OCI-LY1 (cell line): ENCODE results near the gene CITED2.
A peak's percentile ranks its signal among the peaks of the same experiment; 100 is the strongest.

ENCODE experiments used
- H2AFZ ChIP-seq: fragments of 200-600 bp; sonication (generic), shearing (Covaris generic); 2 replicates; pipeline ENCODE4 v1.6.0; 2014; ENCODE audit warnings: antibody characterized with exemption, mild to moderate bottlenecking, low read length
- H3F3A ChIP-seq: fragments of 200-600 bp; sonication (generic), shearing (Covaris generic); 2 replicates; pipeline ENCODE4 v1.6.0; 2014; ENCODE audit warnings: mild to moderate bottlenecking, antibody characterized with exemption, low read length, moderate library complexity; ENCODE audit not compliant: insufficient read depth
- H3K27ac ChIP-seq: fragments of 200-600 bp; sonication (generic); 2 replicates; pipeline ENCODE4 v1.5.1; 2014; ENCODE audit warnings: low read length, mixed run types, mild to moderate bottlenecking, low read depth; ENCODE audit not compliant: poor library complexity, severe bottlenecking
- H3K27me3 ChIP-seq: fragments of 200-600 bp; sonication (generic); 2 replicates; pipeline ENCODE4 v1.6.0; 2014; ENCODE audit warnings: antibody characterized with exemption, mild to moderate bottlenecking, low read length, moderate library complexity; ENCODE audit not compliant: insufficient read depth
- H3K36me3 ChIP-seq: fragments of 200-600 bp; sonication (generic); 2 replicates; pipeline ENCODE4 v1.6.1; 2014; ENCODE audit warnings: mild to moderate bottlenecking, antibody characterized with exemption, low read length, moderate library complexity, mixed read lengths; ENCODE audit not compliant: insufficient read depth
- H3K4me1 ChIP-seq: fragments of 200-600 bp; sonication (generic); 2 replicates; pipeline ENCODE4 v1.5.1; 2014; ENCODE audit warnings: mild to moderate bottlenecking, low read length, moderate library complexity; ENCODE audit not compliant: insufficient read depth, severe bottlenecking
- H3K4me2 ChIP-seq: fragments of 200-600 bp; sonication (generic), shearing (Covaris generic); 2 replicates; pipeline ENCODE4 v1.6.1; 2014; ENCODE audit warnings: low read length
- H3K4me3 ChIP-seq: fragments of 200-600 bp; sonication (generic); 2 replicates; pipeline ENCODE4 v1.5.1; 2014; ENCODE audit warnings: low read length, low read depth, mild to moderate bottlenecking, mixed read lengths; ENCODE audit not compliant: poor library complexity, severe bottlenecking
- H3K79me2 ChIP-seq: fragments of 200-600 bp; shearing (Covaris generic); 2 replicates; pipeline ENCODE4 v1.6.1; 2016; ENCODE audit warnings: mixed run types, low read length, mixed read lengths; ENCODE audit not compliant: insufficient read depth
- H3K9ac ChIP-seq: fragments of 200-600 bp; sonication (generic), shearing (Covaris generic); 2 replicates; pipeline ENCODE4 v1.6.1; 2014; ENCODE audit warnings: mild to moderate bottlenecking, low read length, mixed read lengths
- H3K9me2 ChIP-seq: fragments of 200-600 bp; sonication (generic), shearing (Covaris generic); 2 replicates; pipeline ENCODE4 v1.6.1; 2014; ENCODE audit warnings: low read depth, mild to moderate bottlenecking, low read length, mixed read lengths
- H3K9me3 ChIP-seq: fragments of 200-600 bp; shearing (Covaris generic); 2 replicates; pipeline ENCODE4 v1.6.1; 2014; ENCODE audit warnings: low read length, mixed read lengths
- H4K20me1 ChIP-seq: fragments of 200-600 bp; sonication (generic), shearing (Covaris generic); 2 replicates; pipeline ENCODE4 v1.6.0; 2016; ENCODE audit warnings: mild to moderate bottlenecking, low read length; ENCODE audit not compliant: insufficient read depth
- EZH2 ChIP-seq: fragments of 200-600 bp; sonication (generic), shearing (Covaris generic); IDR thresholded peaks from 2 replicates; pipeline ENCODE4 v1.8.0; 2017; ENCODE audit warnings: borderline replicate concordance, mixed run types, mild to moderate bottlenecking, antibody characterized with exemption, low read length, moderate library complexity, mixed read lengths
- TF ChIP-seq, protein P1 (sequence below): fragments of 200-600 bp; sonication (generic), shearing (Covaris generic); IDR thresholded peaks from 2 replicates; pipeline ENCODE4 v1.5.1; 2017; ENCODE audit warnings: mild to moderate bottlenecking, antibody characterized with exemption, low read length, moderate library complexity, mixed read lengths

The CITED2 gene

DNA sequence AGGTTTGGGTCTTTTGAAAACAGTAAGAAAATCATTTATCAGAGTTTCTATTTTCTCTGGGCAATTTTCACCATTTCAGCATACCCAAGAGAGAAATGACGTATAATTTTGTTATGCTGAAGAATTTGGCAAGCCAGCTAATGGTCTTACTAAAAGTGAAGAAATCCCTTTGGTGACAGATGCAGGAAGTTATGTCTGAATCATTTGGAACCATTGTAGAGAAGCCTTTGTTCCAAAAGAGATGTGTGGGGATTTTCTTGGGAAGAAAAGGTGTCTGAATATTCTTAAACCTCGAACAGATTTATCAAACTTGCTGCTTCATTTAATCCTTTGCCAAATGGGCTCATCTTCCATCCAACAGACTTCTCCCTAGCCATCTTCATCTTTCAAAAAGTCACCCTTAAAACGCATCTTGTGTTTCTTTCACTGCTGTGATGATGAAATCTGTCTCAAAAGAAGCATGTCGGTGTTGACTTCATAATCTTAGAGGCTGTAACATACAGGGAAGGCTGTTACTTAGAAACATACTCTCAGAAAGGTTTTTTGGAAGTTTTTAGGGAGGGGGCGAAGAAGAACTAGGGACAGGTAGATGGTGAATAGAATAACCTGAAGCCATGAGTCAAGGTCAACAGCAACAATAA lies 39.5 kb downstream of the CITED2 start:
- Histone ChIP-seq H3K9me2 (no peaks in the 10 kb centered on the region), H3K9me3 (no peaks in the 10 kb centered on the region), H3K4me3 (no peak overlapping the region), H3K79me2 (no peaks in the 10 kb centered on the region), H3K36me3 (no peaks in the 10 kb centered on the region), H3K4me1 (peaks cover 52% of the 10 kb centered on the region), H3K9ac (peak overlapping the region; percentile 35; the same call in 1 of the 2 replicates), H4K20me1 (no peaks in the 10 kb centered on the region), H3K27me3 (no peaks in the 10 kb centered on the region), H2AFZ (peak overlapping the region; percentile 21), H3F3A (0 out of 2 replicates have a peak, but pooled peaks cover under 1% of the 10 kb centered on the region), H3K27ac (peak overlapping the region; percentile 79), H3K4me2 (peak overlapping the region; percentile 48; the same call in 1 of the 2 replicates)
- TF ChIP-seq EZH2: no peak
- TF ChIP-seq, protein P1, sequence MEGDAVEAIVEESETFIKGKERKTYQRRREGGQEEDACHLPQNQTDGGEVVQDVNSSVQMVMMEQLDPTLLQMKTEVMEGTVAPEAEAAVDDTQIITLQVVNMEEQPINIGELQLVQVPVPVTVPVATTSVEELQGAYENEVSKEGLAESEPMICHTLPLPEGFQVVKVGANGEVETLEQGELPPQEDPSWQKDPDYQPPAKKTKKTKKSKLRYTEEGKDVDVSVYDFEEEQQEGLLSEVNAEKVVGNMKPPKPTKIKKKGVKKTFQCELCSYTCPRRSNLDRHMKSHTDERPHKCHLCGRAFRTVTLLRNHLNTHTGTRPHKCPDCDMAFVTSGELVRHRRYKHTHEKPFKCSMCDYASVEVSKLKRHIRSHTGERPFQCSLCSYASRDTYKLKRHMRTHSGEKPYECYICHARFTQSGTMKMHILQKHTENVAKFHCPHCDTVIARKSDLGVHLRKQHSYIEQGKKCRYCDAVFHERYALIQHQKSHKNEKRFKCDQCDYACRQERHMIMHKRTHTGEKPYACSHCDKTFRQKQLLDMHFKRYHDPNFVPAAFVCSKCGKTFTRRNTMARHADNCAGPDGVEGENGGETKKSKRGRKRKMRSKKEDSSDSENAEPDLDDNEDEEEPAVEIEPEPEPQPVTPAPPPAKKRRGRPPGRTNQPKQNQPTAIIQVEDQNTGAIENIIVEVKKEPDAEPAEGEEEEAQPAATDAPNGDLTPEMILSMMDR: no peak

DNA sequence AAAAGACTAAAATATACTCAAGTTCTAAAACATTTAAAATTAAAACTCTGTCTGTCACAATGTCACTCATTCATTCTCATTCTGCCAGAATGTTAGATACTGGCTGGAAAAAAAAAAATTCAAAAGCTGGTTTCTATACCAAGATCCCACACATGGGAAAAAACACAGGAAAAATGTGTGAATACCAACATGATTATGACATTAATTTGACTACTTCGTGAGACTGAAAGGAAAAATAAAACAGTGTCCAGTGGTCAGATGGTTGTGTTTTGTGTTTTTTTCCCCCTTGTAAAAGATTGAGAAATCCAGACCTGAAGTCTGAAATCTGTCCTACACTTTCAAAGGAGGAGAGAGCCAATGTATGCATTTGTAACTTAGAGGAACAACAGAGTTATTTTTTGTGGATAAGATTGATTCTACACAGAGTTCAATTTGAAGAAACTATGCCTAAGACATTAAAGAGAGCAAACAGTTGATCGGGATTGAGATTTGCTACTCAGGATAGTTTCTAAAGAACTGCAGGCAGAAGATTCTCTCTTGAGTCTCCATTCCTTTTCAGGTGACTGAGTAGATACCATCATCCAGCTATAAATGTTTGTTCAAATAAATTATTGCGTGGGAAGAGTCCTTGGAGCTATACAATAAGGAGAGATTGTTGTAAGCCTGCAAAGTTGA lies 43.5 kb downstream of the CITED2 start:
- H3F3A ChIP-seq: peaks cover 5% of the 10 kb centered on the region; the same call in 1 of the 2 replicates
- H3K27ac ChIP-seq: peak overlapping the region; percentile 76
- no peak overlapping the region for H3K4me3 ChIP-seq
- no peaks in the 10 kb centered on the region for H3K9me2 ChIP-seq
- H3K9me3 ChIP-seq: no peaks in the 10 kb centered on the region; the same call in 1 of the 2 replicates
- TF ChIP-seq, protein P1: no peak
- TF ChIP-seq EZH2: no peak
- H3K9ac ChIP-seq: peak overlapping the region; percentile 35; the same call in 1 of the 2 replicates
- H4K20me1 ChIP-seq: no peaks in the 10 kb centered on the region
- H3K27me3 ChIP-seq: no peaks in the 10 kb centered on the region
- H2AFZ ChIP-seq: peak overlapping the region; percentile 92
- no peaks in the 10 kb centered on the region for H3K36me3 ChIP-seq
- peaks cover 53% of the 10 kb centered on the region for H3K4me1 ChIP-seq
- H3K4me2 ChIP-seq: no peak overlapping the region
- no peaks in the 10 kb centered on the region for H3K79me2 ChIP-seq

DNA sequence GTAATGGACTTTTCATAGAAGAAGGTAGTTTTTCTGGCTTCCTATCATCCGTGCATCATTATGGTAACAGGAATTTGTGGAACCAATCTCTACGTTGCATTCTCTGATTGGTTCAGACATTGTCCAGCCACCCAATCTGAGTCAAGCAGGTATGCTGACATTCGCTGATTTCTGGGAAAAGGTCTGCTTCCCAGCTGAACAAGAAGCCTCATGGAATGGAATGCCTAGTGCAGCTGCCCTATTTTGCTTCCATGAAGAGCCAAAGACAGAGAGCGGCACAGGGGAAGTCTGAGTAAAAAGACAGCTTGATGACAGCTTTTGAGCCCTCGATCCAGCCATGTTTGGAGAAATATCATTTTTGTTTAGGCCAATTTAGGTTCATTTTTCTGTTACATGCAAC lies 44.1 kb downstream of the CITED2 start:
- Histone ChIP-seq H3K9ac (0 out of 2 replicates have a peak overlapping the region, but pooled peaks have one; percentile 14), H3K27ac (peak overlapping the region; percentile 76), H3F3A (peaks cover 12% of the 10 kb centered on the region; the same call in 1 of the 2 replicates), H3K9me2 (no peaks in the 10 kb centered on the region), H4K20me1 (no peaks in the 10 kb centered on the region), H3K4me1 (peaks cover 53% of the 10 kb centered on the region), H3K27me3 (no peaks in the 10 kb centered on the region), H2AFZ (peak overlapping the region; percentile 92), H3K4me2 (peak overlapping the region; percentile 15; the same call in 1 of the 2 replicates), H3K4me3 (no peak overlapping the region), H3K9me3 (no peaks in the 10 kb centered on the region; the same call in 1 of the 2 replicates), H3K79me2 (no peaks in the 10 kb centered on the region), H3K36me3 (no peaks in the 10 kb centered on the region)
- TF ChIP-seq, protein P1: no peak
- TF ChIP-seq EZH2: no peak
